ENCODE results near the gene CACNG1. TPM values are rescaled to one million over a fixed set of nuclear protein-coding genes. Genes with fewer than 3 reads are reported as not detected.

Gene CACNG1
- total RNA-seq, 1 experiment from 2014 or later, result not detected

GRCh38 chr17:67043283-67043682 is 1.1 kb upstream of the CACNG1 start:
- TF ChIP-seq, protein P1, sequence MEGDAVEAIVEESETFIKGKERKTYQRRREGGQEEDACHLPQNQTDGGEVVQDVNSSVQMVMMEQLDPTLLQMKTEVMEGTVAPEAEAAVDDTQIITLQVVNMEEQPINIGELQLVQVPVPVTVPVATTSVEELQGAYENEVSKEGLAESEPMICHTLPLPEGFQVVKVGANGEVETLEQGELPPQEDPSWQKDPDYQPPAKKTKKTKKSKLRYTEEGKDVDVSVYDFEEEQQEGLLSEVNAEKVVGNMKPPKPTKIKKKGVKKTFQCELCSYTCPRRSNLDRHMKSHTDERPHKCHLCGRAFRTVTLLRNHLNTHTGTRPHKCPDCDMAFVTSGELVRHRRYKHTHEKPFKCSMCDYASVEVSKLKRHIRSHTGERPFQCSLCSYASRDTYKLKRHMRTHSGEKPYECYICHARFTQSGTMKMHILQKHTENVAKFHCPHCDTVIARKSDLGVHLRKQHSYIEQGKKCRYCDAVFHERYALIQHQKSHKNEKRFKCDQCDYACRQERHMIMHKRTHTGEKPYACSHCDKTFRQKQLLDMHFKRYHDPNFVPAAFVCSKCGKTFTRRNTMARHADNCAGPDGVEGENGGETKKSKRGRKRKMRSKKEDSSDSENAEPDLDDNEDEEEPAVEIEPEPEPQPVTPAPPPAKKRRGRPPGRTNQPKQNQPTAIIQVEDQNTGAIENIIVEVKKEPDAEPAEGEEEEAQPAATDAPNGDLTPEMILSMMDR (IDR thresholded peaks at IDR 0.05; ENCODE audit: unreplicated experiment), result no peak
- BruUV-seq (replicated peaks), result no TSS peak
- Mint-ChIP-seq H3K27ac (ENCODE audit: unreplicated experiment) (no peak overlapping the region), H3K4me1 (ENCODE audit: low read depth, unreplicated experiment) (no peaks in the 10 kb centered on the region), H3K36me3 (ENCODE audit: insufficient read depth, unreplicated experiment) (no peaks in the 10 kb centered on the region), H3K9me3 (ENCODE audit: low read depth, unreplicated experiment) (no peaks in the 10 kb centered on the region), H3K4me3 (ENCODE audit: low read depth, unreplicated experiment) (no peak overlapping the region), H3K27me3 (ENCODE audit: unreplicated experiment) (peaks cover 54% of the 10 kb centered on the region)
- intact Hi-C loops (cut with micrococcal nuclease; ENCODE audit: unreplicated experiment), result no loop called here
- DNase-seq, result no peak
- CTCF ChIA-PET, result no interaction called here

DNA sequence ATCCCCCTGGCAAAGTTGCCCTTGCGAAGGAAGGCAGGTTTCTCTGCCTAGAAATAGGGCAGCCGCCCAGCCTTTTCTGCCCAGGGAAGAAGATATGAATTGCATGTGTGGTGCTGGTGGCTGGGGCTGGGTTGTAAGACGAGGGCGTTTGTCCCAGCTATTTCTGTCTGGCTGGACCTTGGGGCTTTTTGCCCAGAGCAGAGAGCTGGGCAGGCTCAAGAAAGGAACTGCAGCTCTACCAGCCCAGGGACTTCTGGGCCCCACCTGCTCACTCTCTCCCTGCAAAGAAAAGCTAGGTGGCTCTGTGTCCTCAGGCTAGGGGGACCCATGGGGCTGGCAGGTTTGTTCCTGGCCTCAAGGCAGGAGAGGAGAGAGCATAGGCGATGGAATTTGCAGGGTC is 586 bp downstream of the CACNG1 start:
- TF ChIP-seq, protein P1 (IDR thresholded peaks at IDR 0.05; ENCODE audit: unreplicated experiment), result no peak
- CTCF ChIA-PET, result interaction anchor here (0.6 kb wide), 1 partner anchor 30 kb away, joined by 3 read pairs; no protein-coding TSS in a partner anchor
- Mint-ChIP-seq H3K4me3 (ENCODE audit: low read depth, unreplicated experiment) (no peak overlapping the region), H3K27me3 (ENCODE audit: unreplicated experiment) (peaks cover 64% of the 10 kb centered on the region), H3K4me1 (ENCODE audit: low read depth, unreplicated experiment) (no peaks in the 10 kb centered on the region), H3K9me3 (ENCODE audit: low read depth, unreplicated experiment) (peaks cover 4% of the 10 kb centered on the region), H3K36me3 (ENCODE audit: insufficient read depth, unreplicated experiment) (no peaks in the 10 kb centered on the region), H3K27ac (ENCODE audit: unreplicated experiment) (no peak overlapping the region)
- BruUV-seq (replicated peaks), result no TSS peak
- no peak for DNase-seq
- intact Hi-C loops (cut with micrococcal nuclease; ENCODE audit: unreplicated experiment), result no loop called here

GRCh38 chr17:67046398-67046797 is 2.0 kb downstream of the CACNG1 start:
- DNase-seq, result no peak
- no TSS peak for BruUV-seq (replicated peaks)
- Mint-ChIP-seq H3K27ac (ENCODE audit: unreplicated experiment) (no peak overlapping the region), H3K36me3 (ENCODE audit: insufficient read depth, unreplicated experiment) (no peaks in the 10 kb centered on the region), H3K27me3 (ENCODE audit: unreplicated experiment) (peaks cover 58% of the 10 kb centered on the region), H3K4me1 (ENCODE audit: low read depth, unreplicated experiment) (no peaks in the 10 kb centered on the region), H3K9me3 (ENCODE audit: low read depth, unreplicated experiment) (peaks cover 4% of the 10 kb centered on the region), H3K4me3 (ENCODE audit: low read depth, unreplicated experiment) (no peak overlapping the region)
- intact Hi-C loops (cut with micrococcal nuclease; ENCODE audit: unreplicated experiment), result no loop called here
- TF ChIP-seq, protein P1 (IDR thresholded peaks at IDR 0.05; ENCODE audit: unreplicated experiment), result no peak
- CTCF ChIA-PET, result no interaction called here

- Mint-ChIP-seq H3K36me3 (ENCODE audit: insufficient read depth, unreplicated experiment) (no peaks in the 10 kb centered on the region), H3K9me3 (ENCODE audit: low read depth, unreplicated experiment) (peaks cover 4% of the 10 kb centered on the region), H3K27ac (ENCODE audit: unreplicated experiment) (no peak overlapping the region), H3K27me3 (ENCODE audit: unreplicated experiment) (peaks cover 62% of the 10 kb centered on the region), H3K4me3 (ENCODE audit: low read depth, unreplicated experiment) (no peak overlapping the region), H3K4me1 (ENCODE audit: low read depth, unreplicated experiment) (no peaks in the 10 kb centered on the region)
- no peak for DNase-seq
- TF ChIP-seq, protein P1 (IDR thresholded peaks at IDR 0.05; ENCODE audit: unreplicated experiment), result no peak
- intact Hi-C loops (cut with micrococcal nuclease; ENCODE audit: unreplicated experiment), result no loop called here
- no TSS peak for BruUV-seq (replicated peaks)
- CTCF ChIA-PET, result interaction anchor here (1.1 kb wide), 1 partner anchor 9 kb away, joined by 4 read pairs; no protein-coding TSS in a partner anchor
These were observed 3.0 kb downstream of the CACNG1 start for GRCh38 chr17:67047382-67047781.
